ENCODE data around the gene PRODH.

- TF ChIP-seq POLR2A (IDR thresholded peaks at IDR 0.05; ENCODE audit: low read depth, low read length), result no peak
- no peak for TF ChIP-seq POLR2AphosphoS5 (IDR thresholded peaks at IDR 0.05; ENCODE audit: low read depth, low read length)
- TF ChIP-seq TAF1 (IDR thresholded peaks at IDR 0.05; ENCODE audit: borderline replicate concordance, low read depth, low read length), result no peak
Measured at GRCh38 chr22:18929459-18929858, 6.6 kb downstream of the PRODH start.

Measured in GM12892 (cell line).